ENCODE data around the gene KCNS3.

The KCNS3 gene

GRCh38 chr2:17878281-17879136 is at the start of gene KCNS3:
Gene KCNS3, plus strand, starts transcription at chr2:17878667. Its CDS starts 52,342 bp downstream, at chr2:17931009.
- no peak for TF ChIP-seq CTCF (IDR thresholded peaks at IDR 0.05; ENCODE audit: low read depth, low read length)
- peak; percentile 3 to 23 for DNase-seq (ENCODE audit: low read depth in 2 of 2)
- H3K4me3 ChIP-seq (replicated peaks in 1 of 2; ENCODE audit: low read depth in 2 of 2, low read length in 2 of 2), result peak within 1 kb of the TSS; percentile 49 to 55

DNA sequence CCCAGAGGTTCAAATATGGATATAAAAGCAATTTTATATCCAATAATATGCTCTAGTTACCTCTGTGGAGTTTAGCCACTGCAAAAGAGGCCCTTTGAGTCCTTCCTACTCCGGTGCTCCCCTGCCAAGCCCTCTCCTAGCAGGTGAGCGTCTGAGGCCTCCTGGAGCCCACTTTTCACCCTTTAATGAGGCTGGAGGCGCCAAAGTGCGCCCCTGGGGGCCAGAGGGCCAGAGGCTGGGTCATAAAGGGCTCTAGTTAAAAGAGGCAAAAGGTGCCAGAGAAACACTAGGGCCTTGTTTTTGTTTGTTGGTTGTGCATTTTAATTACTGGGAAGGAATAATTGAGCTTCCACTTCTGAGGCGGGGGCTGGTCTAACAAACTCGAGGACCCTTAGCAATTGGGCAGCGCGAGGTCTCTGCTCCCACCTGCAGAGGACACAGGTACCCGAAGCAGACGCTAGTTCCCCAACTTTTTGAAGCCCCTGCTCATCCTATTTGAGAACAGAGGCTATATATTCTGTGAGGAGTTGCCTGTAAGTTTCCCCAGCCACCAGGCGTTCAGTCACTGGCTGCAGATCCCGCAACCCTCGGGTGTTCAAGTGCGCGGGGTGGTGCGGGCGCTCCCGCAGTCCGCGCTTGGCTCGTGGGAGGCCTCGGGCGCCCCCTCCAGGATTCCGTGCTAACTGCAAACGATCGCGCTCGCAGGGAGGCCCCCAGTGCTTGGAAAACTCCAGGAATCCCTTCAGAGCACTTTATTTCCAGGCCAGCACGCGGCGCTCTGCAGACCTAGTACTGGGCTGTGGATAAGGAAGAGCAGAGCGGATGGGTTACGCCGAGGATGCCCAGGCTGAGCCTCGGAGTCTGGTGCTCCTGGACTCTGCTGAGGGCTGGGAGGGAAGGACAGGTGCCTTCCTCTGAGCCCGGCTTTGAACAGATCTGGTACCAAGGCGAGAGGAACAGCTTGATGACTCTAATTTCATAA is 48.1 kb upstream of the KCNS3 start:
- DNase-seq (ENCODE audit: low read depth in 2 of 2), result peak; percentile 76 to 80
- no peak overlapping the region for H3K4me3 ChIP-seq (replicated peaks in 1 of 2; ENCODE audit: low read depth in 2 of 2, low read length in 2 of 2)
- TF ChIP-seq CTCF (IDR thresholded peaks at IDR 0.05; ENCODE audit: low read depth, low read length), result peak; percentile 96

DNA sequence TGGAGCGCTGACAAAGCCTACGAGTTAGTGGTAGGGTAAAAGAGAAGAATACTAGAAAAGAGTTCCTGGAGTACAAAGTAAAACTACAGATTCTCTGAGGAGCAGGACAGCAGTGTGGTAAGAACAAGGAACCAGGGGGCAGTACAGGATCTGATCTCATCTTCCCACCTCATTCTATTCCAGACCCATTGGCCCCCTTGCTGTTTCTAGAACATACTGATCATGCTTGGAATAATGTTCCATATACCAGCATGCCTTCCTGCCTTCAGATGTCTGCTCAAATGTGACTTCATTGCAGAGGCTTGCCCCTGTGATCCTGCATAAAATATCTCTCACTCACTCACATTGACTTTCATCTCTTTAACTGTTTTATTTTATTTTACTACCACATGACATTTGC is 43.0 kb upstream of the KCNS3 start:
- TF ChIP-seq CTCF (IDR thresholded peaks at IDR 0.05; ENCODE audit: low read depth, low read length), result no peak
- no peak for DNase-seq (ENCODE audit: low read depth in 2 of 2)
- H3K4me3 ChIP-seq (replicated peaks in 1 of 2; ENCODE audit: low read depth in 2 of 2, low read length in 2 of 2), result no peak overlapping the region

DNA sequence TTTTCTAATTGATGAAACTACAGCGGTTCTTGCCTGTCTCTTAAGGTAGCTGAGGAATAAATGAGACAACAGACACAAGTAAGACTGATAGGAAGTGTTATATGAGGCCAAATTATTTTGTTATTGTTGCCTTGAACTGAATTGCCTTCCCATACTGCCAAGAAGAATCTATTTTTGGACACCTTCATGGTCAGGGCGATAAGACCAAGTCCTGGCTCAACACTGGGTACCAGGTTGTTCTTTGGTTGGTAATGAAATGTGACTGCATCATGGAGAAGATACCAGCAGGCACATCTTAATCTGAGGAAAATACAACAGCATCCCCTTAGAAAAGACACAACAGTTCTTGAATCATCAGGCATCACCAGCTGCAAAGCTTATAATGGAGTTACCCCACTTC is 38.5 kb upstream of the KCNS3 start:
- TF ChIP-seq CTCF (IDR thresholded peaks at IDR 0.05; ENCODE audit: low read depth, low read length), result no peak
- no peak for DNase-seq (ENCODE audit: low read depth in 2 of 2)

DNA sequence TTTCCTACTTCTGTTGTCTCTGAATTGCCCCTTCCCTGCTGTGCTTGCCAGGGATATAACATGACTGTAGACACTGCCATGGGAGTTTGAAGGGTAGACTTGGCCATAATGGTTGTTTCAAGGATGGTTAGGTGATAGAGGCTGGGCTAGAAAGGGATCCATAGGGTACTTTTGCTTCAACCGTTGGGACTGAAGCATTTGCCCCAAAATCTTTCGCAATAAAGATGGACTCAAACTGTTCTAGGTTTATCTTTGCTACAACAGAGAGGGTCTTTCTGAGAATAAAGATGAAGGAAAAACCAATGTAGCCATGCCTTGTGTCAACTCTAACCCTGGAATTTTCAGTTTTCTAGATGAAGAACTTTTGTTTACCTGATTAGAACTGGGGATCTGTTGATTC is 35.0 kb upstream of the KCNS3 start:
- H3K4me3 ChIP-seq (replicated peaks in 1 of 2; ENCODE audit: low read depth in 2 of 2, low read length in 2 of 2), result no peak overlapping the region
- no peak for TF ChIP-seq CTCF (IDR thresholded peaks at IDR 0.05; ENCODE audit: low read depth, low read length)
- DNase-seq (ENCODE audit: low read depth in 2 of 2), result no peak

More for the DNA sequence above, 38.5 kb upstream of the KCNS3 start:
- H3K4me3 ChIP-seq (replicated peaks in 1 of 2; ENCODE audit: low read depth in 2 of 2, low read length in 2 of 2), result no peak overlapping the region

DNA sequence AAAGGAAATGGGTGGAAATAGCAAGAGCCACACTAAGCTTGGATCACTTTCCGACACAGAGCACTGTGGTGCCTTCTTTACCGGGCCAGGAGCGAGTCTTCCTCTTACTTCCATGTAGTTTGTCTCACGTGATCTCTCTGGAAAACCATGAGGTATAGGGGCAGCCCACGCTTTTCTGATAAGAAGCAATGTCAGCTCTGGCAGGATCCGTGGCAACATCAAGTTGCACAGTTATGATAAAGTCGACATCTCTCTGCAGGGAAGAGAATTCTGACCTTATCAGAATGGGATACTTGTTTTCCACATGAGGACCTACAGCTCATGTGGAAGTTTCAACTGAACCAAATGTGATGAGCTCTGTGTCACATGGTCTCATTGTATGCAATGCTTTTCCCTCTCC is 32.7 kb upstream of the KCNS3 start:
- H3K4me3 ChIP-seq (replicated peaks in 1 of 2; ENCODE audit: low read depth in 2 of 2, low read length in 2 of 2), result no peak overlapping the region
- DNase-seq (ENCODE audit: low read depth in 2 of 2), result no peak
- no peak for TF ChIP-seq CTCF (IDR thresholded peaks at IDR 0.05; ENCODE audit: low read depth, low read length)
